ENCODE data around the gene GATA3. TPM values are rescaled to one million over a fixed set of nuclear protein-coding genes. Genes with fewer than 3 reads are reported as not detected.

Gene GATA3
- total RNA-seq, 1 experiment from 2014 or later: 5.9 TPM

- CTCF ChIA-PET: no interaction called here
These were observed 9.4 kb downstream of the GATA3 start for GRCh38 chr10:8063935-8064334.

GRCh38 chr10:8064436-8064835 lies 9.9 kb downstream of the GATA3 start:
- no peaks in the 10 kb centered on the region; the same call in 1 of the 2 replicates for H3K36me3 ChIP-seq (ENCODE audit: control insufficient read depth, insufficient read depth, low read length)
- no peak overlapping the region for H3K4me3 ChIP-seq (ENCODE audit: low read depth in 2 of 2, low read length in 2 of 2)
- POLR2A ChIA-PET: no interaction called here
- no peak overlapping the region for H3K27ac ChIP-seq (ENCODE audit: low read length)
- no TSS peak for BruUV-seq (replicated peaks)
- intact Hi-C loops (cut with micrococcal nuclease; ENCODE audit: unreplicated experiment): no loop called here
- CTCF ChIA-PET: no interaction called here
- ATAC-seq (no peak), DNase-seq (ENCODE audit: low read depth, low spot score) (no peak)
- in situ Hi-C loops (cut with HindIII; ENCODE audit: low pct_unique_long_range_greater_than_20kb, low sequenced_read_pairs): no loop called here
- no peaks in the 10 kb centered on the region for H3K9me3 ChIP-seq (ENCODE audit: control insufficient read depth, insufficient read depth, low read depth, low read length)
- no peaks in the 10 kb centered on the region for H3K27me3 ChIP-seq (ENCODE audit: control insufficient read depth, insufficient read depth, low read length)
- TF ChIP-seq POLR2AphosphoS5 (IDR thresholded peaks at IDR 0.05; ENCODE audit: low read depth, low read length) (no peak), SIN3A (IDR thresholded peaks at IDR 0.05; ENCODE audit: borderline replicate concordance, insufficient read depth, low read depth, low read length) (no peak)
- H3K4me1 ChIP-seq (ENCODE audit: control insufficient read depth, insufficient read depth, low read length): no peaks in the 10 kb centered on the region

More at GRCh38 chr10:8063935-8064334, 9.4 kb downstream of the GATA3 start:
- POLR2A ChIA-PET: no interaction called here
- TF ChIP-seq, protein P1, sequence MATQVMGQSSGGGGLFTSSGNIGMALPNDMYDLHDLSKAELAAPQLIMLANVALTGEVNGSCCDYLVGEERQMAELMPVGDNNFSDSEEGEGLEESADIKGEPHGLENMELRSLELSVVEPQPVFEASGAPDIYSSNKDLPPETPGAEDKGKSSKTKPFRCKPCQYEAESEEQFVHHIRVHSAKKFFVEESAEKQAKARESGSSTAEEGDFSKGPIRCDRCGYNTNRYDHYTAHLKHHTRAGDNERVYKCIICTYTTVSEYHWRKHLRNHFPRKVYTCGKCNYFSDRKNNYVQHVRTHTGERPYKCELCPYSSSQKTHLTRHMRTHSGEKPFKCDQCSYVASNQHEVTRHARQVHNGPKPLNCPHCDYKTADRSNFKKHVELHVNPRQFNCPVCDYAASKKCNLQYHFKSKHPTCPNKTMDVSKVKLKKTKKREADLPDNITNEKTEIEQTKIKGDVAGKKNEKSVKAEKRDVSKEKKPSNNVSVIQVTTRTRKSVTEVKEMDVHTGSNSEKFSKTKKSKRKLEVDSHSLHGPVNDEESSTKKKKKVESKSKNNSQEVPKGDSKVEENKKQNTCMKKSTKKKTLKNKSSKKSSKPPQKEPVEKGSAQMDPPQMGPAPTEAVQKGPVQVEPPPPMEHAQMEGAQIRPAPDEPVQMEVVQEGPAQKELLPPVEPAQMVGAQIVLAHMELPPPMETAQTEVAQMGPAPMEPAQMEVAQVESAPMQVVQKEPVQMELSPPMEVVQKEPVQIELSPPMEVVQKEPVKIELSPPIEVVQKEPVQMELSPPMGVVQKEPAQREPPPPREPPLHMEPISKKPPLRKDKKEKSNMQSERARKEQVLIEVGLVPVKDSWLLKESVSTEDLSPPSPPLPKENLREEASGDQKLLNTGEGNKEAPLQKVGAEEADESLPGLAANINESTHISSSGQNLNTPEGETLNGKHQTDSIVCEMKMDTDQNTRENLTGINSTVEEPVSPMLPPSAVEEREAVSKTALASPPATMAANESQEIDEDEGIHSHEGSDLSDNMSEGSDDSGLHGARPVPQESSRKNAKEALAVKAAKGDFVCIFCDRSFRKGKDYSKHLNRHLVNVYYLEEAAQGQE (IDR thresholded peaks at IDR 0.05; ENCODE audit: insufficient read depth in 1 of 2, low read depth in 2 of 2, low read length in 1 of 2): no peak
- TF ChIP-seq SIN3A (IDR thresholded peaks at IDR 0.05; ENCODE audit: borderline replicate concordance, insufficient read depth, low read depth, low read length) (no peak), POLR2AphosphoS5 (IDR thresholded peaks at IDR 0.05; ENCODE audit: low read depth, low read length) (no peak), TCF7L2 (IDR thresholded peaks at IDR 0.05; ENCODE audit: low read depth, low read length) (no peak)
- TF ChIP-seq, protein P2, sequence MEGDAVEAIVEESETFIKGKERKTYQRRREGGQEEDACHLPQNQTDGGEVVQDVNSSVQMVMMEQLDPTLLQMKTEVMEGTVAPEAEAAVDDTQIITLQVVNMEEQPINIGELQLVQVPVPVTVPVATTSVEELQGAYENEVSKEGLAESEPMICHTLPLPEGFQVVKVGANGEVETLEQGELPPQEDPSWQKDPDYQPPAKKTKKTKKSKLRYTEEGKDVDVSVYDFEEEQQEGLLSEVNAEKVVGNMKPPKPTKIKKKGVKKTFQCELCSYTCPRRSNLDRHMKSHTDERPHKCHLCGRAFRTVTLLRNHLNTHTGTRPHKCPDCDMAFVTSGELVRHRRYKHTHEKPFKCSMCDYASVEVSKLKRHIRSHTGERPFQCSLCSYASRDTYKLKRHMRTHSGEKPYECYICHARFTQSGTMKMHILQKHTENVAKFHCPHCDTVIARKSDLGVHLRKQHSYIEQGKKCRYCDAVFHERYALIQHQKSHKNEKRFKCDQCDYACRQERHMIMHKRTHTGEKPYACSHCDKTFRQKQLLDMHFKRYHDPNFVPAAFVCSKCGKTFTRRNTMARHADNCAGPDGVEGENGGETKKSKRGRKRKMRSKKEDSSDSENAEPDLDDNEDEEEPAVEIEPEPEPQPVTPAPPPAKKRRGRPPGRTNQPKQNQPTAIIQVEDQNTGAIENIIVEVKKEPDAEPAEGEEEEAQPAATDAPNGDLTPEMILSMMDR (IDR thresholded peaks at IDR 0.05): no peak
- no peaks in the 10 kb centered on the region for H3K4me1 ChIP-seq (ENCODE audit: control insufficient read depth, insufficient read depth, low read length)
- ATAC-seq: no peak
- no peaks in the 10 kb centered on the region for H3K9me3 ChIP-seq (ENCODE audit: control insufficient read depth, insufficient read depth, low read depth, low read length)
- in situ Hi-C loops (cut with HindIII; ENCODE audit: low pct_unique_long_range_greater_than_20kb, low sequenced_read_pairs) (no loop called here), intact Hi-C loops (cut with micrococcal nuclease; ENCODE audit: unreplicated experiment) (no loop called here)
- no peak overlapping the region for H3K27ac ChIP-seq (ENCODE audit: low read length)
- H3K4me3 ChIP-seq (ENCODE audit: low read depth in 2 of 2, low read length in 2 of 2): no peak overlapping the region
- H3K36me3 ChIP-seq (ENCODE audit: control insufficient read depth, insufficient read depth, low read length): no peaks in the 10 kb centered on the region; the same call in 1 of the 2 replicates
- BruUV-seq (replicated peaks): no TSS peak
- no peak for DNase-seq (ENCODE audit: low read depth, low spot score)
- no peaks in the 10 kb centered on the region for H3K27me3 ChIP-seq (ENCODE audit: control insufficient read depth, insufficient read depth, low read length)

- DNase-seq (ENCODE audit: low read depth, low spot score) (no peak), ATAC-seq (no peak)
- POLR2A ChIA-PET: interaction anchor here (0.7 kb wide), 1 partner anchor 65 kb away, joined by 8 read pairs; no protein-coding TSS in a partner anchor
- TF ChIP-seq, protein P1 (IDR thresholded peaks at IDR 0.05; ENCODE audit: insufficient read depth in 1 of 2, low read depth in 2 of 2, low read length in 1 of 2): no peak
- TF ChIP-seq POLR2AphosphoS5 (IDR thresholded peaks at IDR 0.05; ENCODE audit: low read depth, low read length) (no peak), SIN3A (IDR thresholded peaks at IDR 0.05; ENCODE audit: borderline replicate concordance, insufficient read depth, low read depth, low read length) (no peak), TCF7L2 (IDR thresholded peaks at IDR 0.05; ENCODE audit: low read depth, low read length) (no peak)
- TF ChIP-seq, protein P2 (IDR thresholded peaks at IDR 0.05): no peak
- Histone ChIP-seq H3K9me3 (ENCODE audit: control insufficient read depth, insufficient read depth, low read depth, low read length) (no peaks in the 10 kb centered on the region), H3K36me3 (ENCODE audit: control insufficient read depth, insufficient read depth, low read length) (no peaks in the 10 kb centered on the region; the same call in 1 of the 2 replicates), H3K27me3 (ENCODE audit: control insufficient read depth, insufficient read depth, low read length) (no peaks in the 10 kb centered on the region), H3K27ac (ENCODE audit: low read length) (no peak overlapping the region), H3K4me1 (ENCODE audit: control insufficient read depth, insufficient read depth, low read length) (no peaks in the 10 kb centered on the region), H3K4me3 (ENCODE audit: low read depth in 2 of 2, low read length in 2 of 2) (no peak overlapping the region)
- intact Hi-C loops (cut with micrococcal nuclease; ENCODE audit: unreplicated experiment) (no loop called here), in situ Hi-C loops (cut with HindIII; ENCODE audit: low pct_unique_long_range_greater_than_20kb, low sequenced_read_pairs) (no loop called here)
- CTCF ChIA-PET: no interaction called here
- no TSS peak for BruUV-seq (replicated peaks)
These were observed 11.2 kb downstream of the GATA3 start for GRCh38 chr10:8065651-8066050.
